Measurements from ENCODE around the gene DRAM2. TPM values are rescaled to one million over a fixed set of nuclear protein-coding genes. Genes with fewer than 3 reads are reported as not detected.

Gene DRAM2
- total and polyA plus RNA-seq, 9 of the 15 experiments (the other 6 are each of a cell fraction or from before 2014, with no cell fraction given) = 29.0 to 161 (median 53.5) TPM

DNA sequence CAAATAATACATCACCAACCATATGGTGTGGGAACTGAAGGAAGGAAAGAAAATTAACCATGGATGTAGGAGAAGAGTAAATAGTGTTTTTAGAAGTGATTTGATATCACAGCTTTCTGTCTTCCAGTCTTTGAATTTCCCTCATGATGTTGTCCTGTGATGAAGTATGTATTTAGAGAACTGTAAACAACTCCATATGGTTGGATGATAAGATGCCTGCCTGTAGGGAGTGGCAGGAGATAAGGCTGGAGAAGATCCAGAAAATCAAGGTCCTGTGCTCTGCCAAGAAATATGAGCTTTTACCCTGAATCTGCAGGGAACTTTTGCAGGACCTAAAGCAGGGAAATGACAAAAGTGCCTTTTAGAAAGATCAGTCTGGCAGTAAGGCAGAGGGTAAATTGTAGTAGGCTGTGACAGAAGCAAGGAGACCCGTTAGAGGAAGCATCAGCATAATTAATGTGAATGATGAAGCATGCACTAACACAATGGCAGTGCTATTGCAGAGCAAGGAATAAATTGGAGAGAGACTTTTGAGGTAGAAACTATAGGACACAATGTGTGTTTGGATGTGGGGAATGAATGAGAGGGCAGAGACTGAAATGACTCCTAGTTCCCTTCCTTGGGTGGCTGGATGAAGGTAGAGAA, 22.1 kb upstream of the DRAM2 start (continued):
- TF ChIP-seq, protein P1, sequence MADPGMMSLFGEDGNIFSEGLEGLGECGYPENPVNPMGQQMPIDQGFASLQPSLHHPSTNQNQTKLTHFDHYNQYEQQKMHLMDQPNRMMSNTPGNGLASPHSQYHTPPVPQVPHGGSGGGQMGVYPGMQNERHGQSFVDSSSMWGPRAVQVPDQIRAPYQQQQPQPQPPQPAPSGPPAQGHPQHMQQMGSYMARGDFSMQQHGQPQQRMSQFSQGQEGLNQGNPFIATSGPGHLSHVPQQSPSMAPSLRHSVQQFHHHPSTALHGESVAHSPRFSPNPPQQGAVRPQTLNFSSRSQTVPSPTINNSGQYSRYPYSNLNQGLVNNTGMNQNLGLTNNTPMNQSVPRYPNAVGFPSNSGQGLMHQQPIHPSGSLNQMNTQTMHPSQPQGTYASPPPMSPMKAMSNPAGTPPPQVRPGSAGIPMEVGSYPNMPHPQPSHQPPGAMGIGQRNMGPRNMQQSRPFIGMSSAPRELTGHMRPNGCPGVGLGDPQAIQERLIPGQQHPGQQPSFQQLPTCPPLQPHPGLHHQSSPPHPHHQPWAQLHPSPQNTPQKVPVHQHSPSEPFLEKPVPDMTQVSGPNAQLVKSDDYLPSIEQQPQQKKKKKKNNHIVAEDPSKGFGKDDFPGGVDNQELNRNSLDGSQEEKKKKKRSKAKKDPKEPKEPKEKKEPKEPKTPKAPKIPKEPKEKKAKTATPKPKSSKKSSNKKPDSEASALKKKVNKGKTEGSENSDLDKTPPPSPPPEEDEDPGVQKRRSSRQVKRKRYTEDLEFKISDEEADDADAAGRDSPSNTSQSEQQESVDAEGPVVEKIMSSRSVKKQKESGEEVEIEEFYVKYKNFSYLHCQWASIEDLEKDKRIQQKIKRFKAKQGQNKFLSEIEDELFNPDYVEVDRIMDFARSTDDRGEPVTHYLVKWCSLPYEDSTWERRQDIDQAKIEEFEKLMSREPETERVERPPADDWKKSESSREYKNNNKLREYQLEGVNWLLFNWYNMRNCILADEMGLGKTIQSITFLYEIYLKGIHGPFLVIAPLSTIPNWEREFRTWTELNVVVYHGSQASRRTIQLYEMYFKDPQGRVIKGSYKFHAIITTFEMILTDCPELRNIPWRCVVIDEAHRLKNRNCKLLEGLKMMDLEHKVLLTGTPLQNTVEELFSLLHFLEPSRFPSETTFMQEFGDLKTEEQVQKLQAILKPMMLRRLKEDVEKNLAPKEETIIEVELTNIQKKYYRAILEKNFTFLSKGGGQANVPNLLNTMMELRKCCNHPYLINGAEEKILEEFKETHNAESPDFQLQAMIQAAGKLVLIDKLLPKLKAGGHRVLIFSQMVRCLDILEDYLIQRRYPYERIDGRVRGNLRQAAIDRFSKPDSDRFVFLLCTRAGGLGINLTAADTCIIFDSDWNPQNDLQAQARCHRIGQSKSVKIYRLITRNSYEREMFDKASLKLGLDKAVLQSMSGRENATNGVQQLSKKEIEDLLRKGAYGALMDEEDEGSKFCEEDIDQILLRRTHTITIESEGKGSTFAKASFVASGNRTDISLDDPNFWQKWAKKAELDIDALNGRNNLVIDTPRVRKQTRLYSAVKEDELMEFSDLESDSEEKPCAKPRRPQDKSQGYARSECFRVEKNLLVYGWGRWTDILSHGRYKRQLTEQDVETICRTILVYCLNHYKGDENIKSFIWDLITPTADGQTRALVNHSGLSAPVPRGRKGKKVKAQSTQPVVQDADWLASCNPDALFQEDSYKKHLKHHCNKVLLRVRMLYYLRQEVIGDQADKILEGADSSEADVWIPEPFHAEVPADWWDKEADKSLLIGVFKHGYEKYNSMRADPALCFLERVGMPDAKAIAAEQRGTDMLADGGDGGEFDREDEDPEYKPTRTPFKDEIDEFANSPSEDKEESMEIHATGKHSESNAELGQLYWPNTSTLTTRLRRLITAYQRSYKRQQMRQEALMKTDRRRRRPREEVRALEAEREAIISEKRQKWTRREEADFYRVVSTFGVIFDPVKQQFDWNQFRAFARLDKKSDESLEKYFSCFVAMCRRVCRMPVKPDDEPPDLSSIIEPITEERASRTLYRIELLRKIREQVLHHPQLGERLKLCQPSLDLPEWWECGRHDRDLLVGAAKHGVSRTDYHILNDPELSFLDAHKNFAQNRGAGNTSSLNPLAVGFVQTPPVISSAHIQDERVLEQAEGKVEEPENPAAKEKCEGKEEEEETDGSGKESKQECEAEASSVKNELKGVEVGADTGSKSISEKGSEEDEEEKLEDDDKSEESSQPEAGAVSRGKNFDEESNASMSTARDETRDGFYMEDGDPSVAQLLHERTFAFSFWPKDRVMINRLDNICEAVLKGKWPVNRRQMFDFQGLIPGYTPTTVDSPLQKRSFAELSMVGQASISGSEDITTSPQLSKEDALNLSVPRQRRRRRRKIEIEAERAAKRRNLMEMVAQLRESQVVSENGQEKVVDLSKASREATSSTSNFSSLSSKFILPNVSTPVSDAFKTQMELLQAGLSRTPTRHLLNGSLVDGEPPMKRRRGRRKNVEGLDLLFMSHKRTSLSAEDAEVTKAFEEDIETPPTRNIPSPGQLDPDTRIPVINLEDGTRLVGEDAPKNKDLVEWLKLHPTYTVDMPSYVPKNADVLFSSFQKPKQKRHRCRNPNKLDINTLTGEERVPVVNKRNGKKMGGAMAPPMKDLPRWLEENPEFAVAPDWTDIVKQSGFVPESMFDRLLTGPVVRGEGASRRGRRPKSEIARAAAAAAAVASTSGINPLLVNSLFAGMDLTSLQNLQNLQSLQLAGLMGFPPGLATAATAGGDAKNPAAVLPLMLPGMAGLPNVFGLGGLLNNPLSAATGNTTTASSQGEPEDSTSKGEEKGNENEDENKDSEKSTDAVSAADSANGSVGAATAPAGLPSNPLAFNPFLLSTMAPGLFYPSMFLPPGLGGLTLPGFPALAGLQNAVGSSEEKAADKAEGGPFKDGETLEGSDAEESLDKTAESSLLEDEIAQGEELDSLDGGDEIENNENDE (IDR thresholded peaks at IDR 0.05; ENCODE audit: low read depth, low read length) = peak; percentile 19
- TF ChIP-seq SMARCE1 (IDR thresholded peaks at IDR 0.05) (peak; percentile 99), ZNF354B (CRISPR knock-in tag; IDR thresholded peaks at IDR 0.05) (no peak), KDM4B (IDR thresholded peaks at IDR 0.05; ENCODE audit: borderline replicate concordance in 2 of 2, low read depth in 1 of 2) (no peak), TRIM24 (IDR thresholded peaks at IDR 0.05) (peak; percentile 77 to 87), KLF10 (CRISPR knock-in tag; IDR thresholded peaks at IDR 0.05) (no peak), MTA1 (IDR thresholded peaks at IDR 0.05; ENCODE audit: borderline replicate concordance) (peak; percentile 91), NCOA1 (IDR thresholded peaks at IDR 0.05; ENCODE audit: low read depth) (peak; percentile 86), NFXL1 (CRISPR knock-in tag; IDR thresholded peaks at IDR 0.05) (no peak)
- TF ChIP-seq, protein P2, sequence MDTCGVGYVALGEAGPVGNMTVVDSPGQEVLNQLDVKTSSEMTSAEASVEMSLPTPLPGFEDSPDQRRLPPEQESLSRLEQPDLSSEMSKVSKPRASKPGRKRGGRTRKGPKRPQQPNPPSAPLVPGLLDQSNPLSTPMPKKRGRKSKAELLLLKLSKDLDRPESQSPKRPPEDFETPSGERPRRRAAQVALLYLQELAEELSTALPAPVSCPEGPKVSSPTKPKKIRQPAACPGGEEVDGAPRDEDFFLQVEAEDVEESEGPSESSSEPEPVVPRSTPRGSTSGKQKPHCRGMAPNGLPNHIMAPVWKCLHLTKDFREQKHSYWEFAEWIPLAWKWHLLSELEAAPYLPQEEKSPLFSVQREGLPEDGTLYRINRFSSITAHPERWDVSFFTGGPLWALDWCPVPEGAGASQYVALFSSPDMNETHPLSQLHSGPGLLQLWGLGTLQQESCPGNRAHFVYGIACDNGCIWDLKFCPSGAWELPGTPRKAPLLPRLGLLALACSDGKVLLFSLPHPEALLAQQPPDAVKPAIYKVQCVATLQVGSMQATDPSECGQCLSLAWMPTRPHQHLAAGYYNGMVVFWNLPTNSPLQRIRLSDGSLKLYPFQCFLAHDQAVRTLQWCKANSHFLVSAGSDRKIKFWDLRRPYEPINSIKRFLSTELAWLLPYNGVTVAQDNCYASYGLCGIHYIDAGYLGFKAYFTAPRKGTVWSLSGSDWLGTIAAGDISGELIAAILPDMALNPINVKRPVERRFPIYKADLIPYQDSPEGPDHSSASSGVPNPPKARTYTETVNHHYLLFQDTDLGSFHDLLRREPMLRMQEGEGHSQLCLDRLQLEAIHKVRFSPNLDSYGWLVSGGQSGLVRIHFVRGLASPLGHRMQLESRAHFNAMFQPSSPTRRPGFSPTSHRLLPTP (IDR thresholded peaks at IDR 0.05; ENCODE audit: borderline replicate concordance, extremely low read depth, insufficient read length) = no peak
- TF ChIP-seq, protein P3, sequence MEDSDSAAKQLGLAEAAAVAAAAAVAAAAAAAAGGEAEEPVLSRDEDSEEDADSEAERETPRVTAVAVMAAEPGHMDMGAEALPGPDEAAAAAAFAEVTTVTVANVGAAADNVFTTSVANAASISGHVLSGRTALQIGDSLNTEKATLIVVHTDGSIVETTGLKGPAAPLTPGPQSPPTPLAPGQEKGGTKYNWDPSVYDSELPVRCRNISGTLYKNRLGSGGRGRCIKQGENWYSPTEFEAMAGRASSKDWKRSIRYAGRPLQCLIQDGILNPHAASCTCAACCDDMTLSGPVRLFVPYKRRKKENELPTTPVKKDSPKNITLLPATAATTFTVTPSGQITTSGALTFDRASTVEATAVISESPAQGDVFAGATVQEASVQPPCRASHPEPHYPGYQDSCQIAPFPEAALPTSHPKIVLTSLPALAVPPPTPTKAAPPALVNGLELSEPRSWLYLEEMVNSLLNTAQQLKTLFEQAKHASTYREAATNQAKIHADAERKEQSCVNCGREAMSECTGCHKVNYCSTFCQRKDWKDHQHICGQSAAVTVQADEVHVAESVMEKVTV (CRISPR knock-in tag; IDR thresholded peaks at IDR 0.05) = peak; percentile 63; the same call in 1 of the 2 replicates

All from K562 (cell line).